GM12874 (cell line): ENCODE data around the gene TTC38.

Experiments
- TF ChIP-seq, protein P1 (sequence below): IDR thresholded peaks from 2 replicates; pipeline ENCODE4 v1.5.1; 2011; ENCODE audit warnings: low read depth, mild to moderate bottlenecking, control low read depth, low read length, moderate library complexity; ENCODE audit not compliant: insufficient read depth

The TTC38 gene

DNA sequence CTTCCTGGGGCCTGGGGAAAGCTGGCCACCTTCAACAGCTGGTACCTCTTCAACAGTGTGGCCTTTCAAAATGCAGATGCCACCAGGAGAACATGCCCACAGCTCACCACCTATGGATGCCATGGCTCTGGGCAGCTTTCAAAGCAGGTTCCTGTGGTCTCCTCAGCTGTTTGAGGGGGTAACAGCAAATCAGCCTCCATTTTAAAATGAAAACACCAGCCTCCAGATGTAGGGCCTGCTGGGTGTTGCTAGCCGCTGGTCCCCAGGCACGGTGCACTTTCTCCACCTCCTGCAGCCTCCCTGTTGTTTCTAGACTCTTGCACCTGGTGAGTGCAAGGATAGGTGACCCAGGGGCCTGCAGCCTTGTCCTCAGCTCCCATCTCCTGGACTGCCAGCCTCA lies 27.7 kb upstream of the TTC38 start:
- TF ChIP-seq, protein P1, sequence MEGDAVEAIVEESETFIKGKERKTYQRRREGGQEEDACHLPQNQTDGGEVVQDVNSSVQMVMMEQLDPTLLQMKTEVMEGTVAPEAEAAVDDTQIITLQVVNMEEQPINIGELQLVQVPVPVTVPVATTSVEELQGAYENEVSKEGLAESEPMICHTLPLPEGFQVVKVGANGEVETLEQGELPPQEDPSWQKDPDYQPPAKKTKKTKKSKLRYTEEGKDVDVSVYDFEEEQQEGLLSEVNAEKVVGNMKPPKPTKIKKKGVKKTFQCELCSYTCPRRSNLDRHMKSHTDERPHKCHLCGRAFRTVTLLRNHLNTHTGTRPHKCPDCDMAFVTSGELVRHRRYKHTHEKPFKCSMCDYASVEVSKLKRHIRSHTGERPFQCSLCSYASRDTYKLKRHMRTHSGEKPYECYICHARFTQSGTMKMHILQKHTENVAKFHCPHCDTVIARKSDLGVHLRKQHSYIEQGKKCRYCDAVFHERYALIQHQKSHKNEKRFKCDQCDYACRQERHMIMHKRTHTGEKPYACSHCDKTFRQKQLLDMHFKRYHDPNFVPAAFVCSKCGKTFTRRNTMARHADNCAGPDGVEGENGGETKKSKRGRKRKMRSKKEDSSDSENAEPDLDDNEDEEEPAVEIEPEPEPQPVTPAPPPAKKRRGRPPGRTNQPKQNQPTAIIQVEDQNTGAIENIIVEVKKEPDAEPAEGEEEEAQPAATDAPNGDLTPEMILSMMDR: no peak

DNA sequence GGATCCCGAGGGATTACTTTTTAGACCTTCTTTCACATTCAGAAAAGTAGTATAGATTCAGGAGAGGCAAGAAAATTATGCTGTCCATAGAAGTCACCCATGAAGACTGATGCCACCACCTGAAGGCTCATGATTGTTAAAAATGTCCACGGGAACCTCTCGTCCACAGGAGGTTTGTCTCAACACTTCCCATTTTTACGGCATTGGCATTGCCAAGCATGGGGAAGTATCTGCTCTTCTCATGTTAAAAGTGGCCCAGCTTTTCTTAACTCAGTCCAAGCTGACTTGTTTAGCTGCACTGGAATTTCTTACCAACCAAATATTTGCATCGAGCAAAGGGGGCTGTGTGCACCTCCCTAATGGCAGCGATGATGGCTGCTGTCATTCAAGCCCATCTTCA lies 27.3 kb upstream of the TTC38 start:
- TF ChIP-seq, protein P1: no peak

DNA sequence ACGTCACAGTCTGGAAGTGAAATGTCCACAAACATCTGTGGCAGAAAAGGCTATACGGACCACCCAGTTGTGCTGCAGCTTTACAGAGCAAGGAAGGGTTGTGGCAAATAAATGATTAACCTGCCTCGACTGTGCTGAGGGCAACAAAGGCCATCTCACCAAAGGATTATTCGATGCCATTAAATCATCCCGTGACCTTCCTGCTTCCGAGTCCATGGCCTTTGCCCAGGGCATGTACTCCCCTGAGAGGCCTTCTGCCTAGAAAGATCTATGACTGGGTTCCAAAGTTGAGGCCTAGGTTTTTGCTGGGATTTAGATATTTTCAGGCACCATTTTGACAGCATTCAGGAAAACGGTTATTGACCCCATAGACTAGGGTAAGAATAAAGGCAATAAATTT lies 26.9 kb upstream of the TTC38 start:
- TF ChIP-seq, protein P1: no peak

DNA sequence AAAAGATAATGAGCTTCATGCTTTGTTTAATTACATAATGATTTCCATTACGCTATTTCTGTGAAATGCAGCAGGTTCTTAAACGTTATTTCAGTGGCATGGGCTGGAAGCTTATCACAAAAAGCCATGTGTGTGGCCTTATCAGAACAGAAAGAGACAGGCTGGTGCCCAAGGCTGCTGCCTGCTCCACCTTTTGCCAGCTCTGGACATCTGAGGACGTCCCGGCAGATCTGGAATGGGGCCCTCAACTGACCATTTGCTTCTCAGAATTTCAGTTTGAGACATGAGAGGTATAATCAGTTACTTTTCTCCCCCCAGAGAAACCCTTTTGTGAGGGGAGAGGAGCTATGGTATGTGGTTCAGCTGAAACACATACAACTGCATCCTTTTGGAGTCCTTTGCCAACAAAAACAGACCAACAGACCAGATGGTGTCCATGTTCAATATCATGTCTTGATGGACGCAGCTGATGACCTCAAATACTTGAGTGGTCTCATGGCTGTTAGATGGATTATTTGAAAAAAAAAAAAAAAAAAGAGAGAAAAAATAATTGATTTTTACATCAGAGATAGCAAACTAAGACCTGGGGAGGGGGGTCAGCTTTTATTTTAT lies 26.3 kb upstream of the TTC38 start:
- TF ChIP-seq, protein P1: no peak

DNA sequence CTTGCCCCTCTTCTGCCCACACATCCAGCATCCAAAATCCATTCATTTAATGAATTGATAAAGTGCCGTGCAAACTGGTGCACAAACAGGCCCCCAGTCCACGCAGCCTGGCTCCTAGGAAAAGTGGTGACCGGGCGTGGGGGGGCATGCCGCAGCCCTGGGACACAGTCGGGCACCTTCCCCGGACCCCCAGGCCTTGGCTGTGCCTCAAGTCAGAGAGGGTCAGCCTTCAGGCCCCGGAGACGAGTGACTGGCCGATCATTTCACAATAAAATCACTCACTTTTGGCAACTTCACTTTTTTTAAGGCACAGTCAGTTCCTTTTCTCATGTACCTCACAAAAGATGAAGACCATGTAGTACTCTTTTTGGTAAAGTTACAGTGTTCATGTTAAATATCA lies 25.7 kb upstream of the TTC38 start:
- TF ChIP-seq, protein P1: no peak

DNA sequence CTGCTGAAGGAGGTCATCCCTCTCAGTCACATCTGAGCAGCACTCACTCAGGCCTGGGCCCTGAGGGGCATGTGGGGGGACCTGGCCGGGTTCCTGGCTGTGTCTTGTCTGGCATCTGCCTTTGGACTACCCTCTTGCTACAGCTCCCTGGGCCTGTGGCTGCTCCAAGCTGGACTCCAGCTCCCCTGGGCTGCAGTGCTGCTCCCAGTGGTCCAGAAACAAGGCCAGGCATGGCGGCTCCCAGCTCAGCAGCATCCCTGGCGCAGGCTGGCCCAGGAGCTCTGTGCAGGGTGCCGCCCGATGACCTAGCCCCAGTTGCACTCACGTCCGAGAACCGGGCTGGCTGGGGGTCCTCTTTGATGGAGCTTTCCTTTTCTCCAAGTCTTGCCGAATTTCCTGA lies 23.0 kb upstream of the TTC38 start:
- TF ChIP-seq, protein P1: no peak

DNA sequence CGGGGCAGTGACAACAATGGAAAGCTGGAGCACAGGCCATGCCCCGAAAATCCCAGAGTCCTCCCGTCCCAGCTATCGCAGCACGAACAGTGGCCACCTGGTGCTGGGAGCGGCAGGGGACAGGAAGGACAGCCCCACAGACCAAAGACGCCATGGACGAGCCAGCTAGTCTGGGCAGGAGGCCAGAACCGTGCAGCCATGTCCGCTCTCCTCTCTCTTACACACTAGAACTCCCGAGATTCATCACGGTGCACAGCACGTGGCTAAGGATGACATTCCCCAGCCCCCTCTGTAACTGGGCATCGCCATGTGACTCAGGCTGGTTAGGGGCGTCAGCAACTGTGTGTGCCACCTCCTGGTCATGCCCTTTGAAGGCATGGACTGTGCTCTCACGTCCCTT lies 22.3 kb upstream of the TTC38 start:
- TF ChIP-seq, protein P1: no peak
